Activated B cell treated with CpG ODN at 0.5 μM for 24 hours (primary cell): ENCODE measurements around the gene SNX9. TPM values are rescaled to one million over a fixed set of nuclear protein-coding genes. Genes with fewer than 3 reads are reported as not detected.

Experiments used
- ATAC-seq: fragments of 200-7000 bp; cut with Tn5 transposase; one replicate; pipeline ENCODE4 v1.10.0; 2021; ENCODE audit warnings: low read depth, mild to moderate bottlenecking, moderate library complexity
- CTCF ChIA-PET: fragments of 350-600 bp; sonication (Branson Sonifier 250); formaldehyde crosslinking; loops from one replicate; lab custom pipeline; 2021; ENCODE audit warnings: antibody characterized with exemption; lab: Charles Lee
- POLR2A ChIA-PET: fragments of 350-600 bp; sonication (Branson Sonifier 250); formaldehyde crosslinking; loops from one replicate; lab custom pipeline; 2021; ENCODE audit warnings: antibody characterized with exemption; lab: Charles Lee
- DNase-seq: peaks from one replicate; pipeline ENCODE4 v3.0.0; 2022
- H3K27ac Mint-ChIP-seq: one replicate; pipeline ENCODE4 v1.8.0; 2020; ENCODE audit warnings: mixed read lengths
- H3K27me3 Mint-ChIP-seq: one replicate; pipeline ENCODE4 v1.8.0; 2021; ENCODE audit warnings: mixed read lengths
- H3K36me3 Mint-ChIP-seq: one replicate; pipeline ENCODE4 v1.8.0; 2021; ENCODE audit warnings: low read depth, mixed read lengths
- H3K4me1 Mint-ChIP-seq: one replicate; pipeline ENCODE4 v1.8.0; 2021; ENCODE audit warnings: mixed read lengths
- H3K4me3 Mint-ChIP-seq: one replicate; pipeline ENCODE4 v1.8.0; 2020; ENCODE audit warnings: mild to moderate bottlenecking, mixed read lengths
- H3K9me3 Mint-ChIP-seq: one replicate; pipeline ENCODE4 v1.8.0; 2020; ENCODE audit warnings: mixed read lengths
- CTCF ChIP-seq: fragments of 200-600 bp; IDR thresholded peaks from one replicate; pipeline ENCODE4 v1.8.0; 2022; ENCODE audit warnings: antibody characterized with exemption, mild to moderate bottlenecking
- intact Hi-C: fragments of 100-400 bp; cut with micrococcal nuclease; formaldehyde crosslinking; loops from one replicate; pipeline ENCODE4 v1.15.1; 2024
- total RNA-seq: library from RNA; stranded (reverse); gene quantifications from 2 replicates; pipeline ENCODE4 v1.2.3, GENCODE V29; 2022

The SNX9 gene
- total RNA-seq, 1 donor from 2014 or later, result 40.0 TPM

DNA sequence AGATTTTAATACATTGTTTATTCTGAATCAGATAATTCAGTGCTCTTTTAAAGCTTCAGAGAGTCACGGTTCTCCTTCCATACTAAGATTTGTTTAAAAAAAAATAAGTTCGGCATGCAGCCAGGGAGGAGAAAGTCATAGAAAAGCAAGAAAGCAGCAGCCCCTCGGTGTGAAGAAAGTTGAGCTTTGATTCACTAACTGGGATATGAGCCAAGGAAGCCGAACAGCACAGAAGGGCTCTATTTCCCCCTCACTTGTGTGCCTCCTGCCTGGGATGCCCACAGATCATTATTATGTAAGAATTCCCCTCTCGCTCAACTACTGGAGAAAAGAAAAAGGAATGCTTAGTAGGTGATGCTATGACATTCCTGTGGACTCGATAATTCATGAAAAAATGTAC lies 89.3 kb downstream of the SNX9 start:
- Mint-ChIP-seq H3K36me3 (peaks cover 81% of the 10 kb centered on the region), H3K4me1 (peaks cover 27% of the 10 kb centered on the region), H3K27ac (no peak overlapping the region), H3K4me3 (no peak overlapping the region), H3K27me3 (no peaks in the 10 kb centered on the region), H3K9me3 (peaks cover 2% of the 10 kb centered on the region)
- ChIA-PET POLR2A (interaction anchor here (0.9 kb wide), 1 partner anchor 10 kb away, joined by 3 read pairs; no protein-coding TSS in a partner anchor), CTCF (no interaction called here)
- DNase-seq (no peak), ATAC-seq (no peak)
- intact Hi-C loops, result no loop called here
- TF ChIP-seq CTCF, result no peak

DNA sequence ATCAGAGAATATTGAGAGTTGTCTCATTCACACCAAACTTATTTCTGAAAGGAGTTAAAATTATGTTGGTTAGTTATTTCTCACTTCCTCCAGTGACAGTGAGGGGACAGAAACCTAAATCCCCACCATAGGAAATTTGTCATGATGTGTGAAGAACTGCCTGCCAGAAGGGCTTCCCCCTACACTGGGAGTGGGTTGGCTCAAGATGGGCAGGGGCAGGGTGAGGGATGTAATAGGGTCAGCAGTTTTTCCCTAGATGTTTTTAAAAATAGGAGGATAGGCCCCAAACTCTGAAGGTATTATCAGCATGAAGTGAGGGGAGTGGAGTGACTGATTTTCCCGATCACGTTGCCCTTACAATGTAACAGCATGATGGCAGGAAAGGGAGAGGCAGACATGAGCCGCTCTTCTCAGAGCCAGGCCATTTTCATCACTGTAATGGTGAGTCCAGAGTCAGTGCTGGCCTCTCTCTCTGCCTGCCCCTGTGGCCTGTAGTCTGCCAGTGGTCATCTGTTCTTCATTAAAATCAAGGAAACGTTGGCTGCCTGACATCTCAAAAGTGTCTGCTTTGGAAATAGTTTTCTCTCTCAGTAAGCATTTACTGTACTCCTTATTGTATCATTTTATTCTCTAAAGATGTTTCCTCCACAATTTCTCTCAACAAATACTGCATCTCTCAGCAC lies 98.8 kb downstream of the SNX9 start:
- Mint-ChIP-seq H3K27me3 (no peaks in the 10 kb centered on the region), H3K27ac (no peak overlapping the region), H3K4me1 (peaks cover 3% of the 10 kb centered on the region), H3K9me3 (peaks cover 16% of the 10 kb centered on the region), H3K36me3 (peaks cover 91% of the 10 kb centered on the region), H3K4me3 (no peak overlapping the region)
- TF ChIP-seq CTCF, result no peak
- POLR2A ChIA-PET, result no interaction called here
- CTCF ChIA-PET, result interaction anchor here (1.0 kb wide), 1 partner anchor 165 kb away, joined by 3 read pairs; no protein-coding TSS in a partner anchor
- ATAC-seq, result no peak
- intact Hi-C loops, result no loop called here
- DNase-seq, result no peak

GRCh38 chr6:157925771-157926170 lies 102.7 kb downstream of the SNX9 start:
- Mint-ChIP-seq H3K36me3 (peaks cover 91% of the 10 kb centered on the region), H3K9me3 (no peaks in the 10 kb centered on the region), H3K4me3 (no peak overlapping the region), H3K27ac (no peak overlapping the region), H3K4me1 (peaks cover 3% of the 10 kb centered on the region), H3K27me3 (no peaks in the 10 kb centered on the region)
- intact Hi-C loops, result no loop called here
- no peak for DNase-seq
- ChIA-PET CTCF (no interaction called here), POLR2A (no interaction called here)
- TF ChIP-seq CTCF, result no peak
- no peak for ATAC-seq

DNA sequence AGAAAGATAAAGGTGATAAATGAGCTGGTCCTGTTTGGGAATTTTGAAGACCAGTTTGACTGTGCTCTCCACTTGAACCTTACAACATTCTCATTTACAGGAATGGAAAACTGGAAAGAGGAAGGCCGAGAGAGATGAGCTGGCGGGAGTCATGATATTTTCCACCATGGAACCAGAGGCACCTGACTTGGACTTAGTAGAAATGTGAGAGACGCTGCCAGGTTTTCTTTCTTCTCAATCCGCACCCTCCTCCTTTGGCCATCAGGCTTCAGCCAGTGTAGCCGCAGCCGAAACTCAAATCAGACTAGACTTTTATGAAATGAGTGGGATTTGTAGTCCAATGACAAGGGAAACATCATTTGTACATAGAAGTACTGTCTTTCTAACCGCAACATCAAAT lies 104.0 kb downstream of the SNX9 start:
- DNase-seq (no peak), ATAC-seq (no peak)
- Mint-ChIP-seq H3K4me1 (no peaks in the 10 kb centered on the region), H3K27ac (no peak overlapping the region), H3K4me3 (no peak overlapping the region), H3K27me3 (no peaks in the 10 kb centered on the region), H3K9me3 (no peaks in the 10 kb centered on the region), H3K36me3 (peaks cover 88% of the 10 kb centered on the region)
- ChIA-PET CTCF (no interaction called here), POLR2A (no interaction called here)
- intact Hi-C loops, result no loop called here
- TF ChIP-seq CTCF, result no peak

DNA sequence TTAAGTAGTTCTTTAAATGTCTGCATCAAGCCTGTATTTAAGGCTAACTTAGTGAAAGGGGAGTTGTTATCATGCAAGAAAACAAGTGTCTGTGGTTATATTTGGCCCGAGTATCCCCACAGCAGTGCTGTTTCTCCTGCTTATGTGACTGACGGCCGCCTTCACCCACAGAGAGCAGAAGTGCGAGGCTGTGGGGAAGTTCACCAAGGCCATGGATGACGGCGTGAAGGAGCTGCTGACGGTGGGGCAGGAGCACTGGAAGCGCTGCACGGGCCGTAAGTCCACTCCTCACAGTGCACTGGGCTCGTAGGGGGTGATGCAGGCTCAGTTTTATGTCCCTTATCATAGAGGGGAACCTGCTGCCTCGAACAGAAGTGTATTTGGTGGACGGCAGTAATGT lies 105.4 kb downstream of the SNX9 start:
- H3K36me3 Mint-ChIP-seq, result peaks cover 86% of the 10 kb centered on the region
- CTCF ChIA-PET, result no interaction called here
- H3K4me3 Mint-ChIP-seq, result no peak overlapping the region
- no peak overlapping the region for H3K27ac Mint-ChIP-seq
- H3K9me3 Mint-ChIP-seq, result no peaks in the 10 kb centered on the region
- POLR2A ChIA-PET, result no interaction called here
- TF ChIP-seq CTCF, result no peak
- no peaks in the 10 kb centered on the region for H3K4me1 Mint-ChIP-seq
- H3K27me3 Mint-ChIP-seq, result no peaks in the 10 kb centered on the region
- ATAC-seq (no peak), DNase-seq (no peak)
- intact Hi-C loops, result no loop called here
